HepG2 (cell line): ENCODE data around the gene RNF222. TPM values are rescaled to one million over a fixed set of nuclear protein-coding genes. Genes with fewer than 3 reads are reported as not detected.

Source experiments
- ATAC-seq: fragments of 200-7000 bp; cut with Tn5 transposase; 3 replicates; pipeline ENCODE4 v1.9.1; 2020; ENCODE audit warnings: mild to moderate bottlenecking, moderate library complexity
- BruUV-seq: library from RNA; stranded (reverse); fragments of 400-500 nt; replicated peaks from 2 replicates; lab custom pipeline; 2021; lab: Mats Ljungman, UMichigan
- CTCF ChIA-PET: fragments of 300-600 bp; formaldehyde crosslinking; extraction: SDS; loops from one replicate; lab custom pipeline; 2021; ENCODE audit warnings: low total read pairs, inconsistent platforms, low intra/inter-chr PET ratio; lab: Yijun Ruan, JAX
- POLR2A ChIA-PET: fragments of 350-600 bp; sonication (Branson Sonifier 250); formaldehyde crosslinking; loops from one replicate; lab custom pipeline; 2020; ENCODE audit warnings: antibody characterized with exemption, inconsistent platforms; lab: Yijun Ruan, JAX
- DNase-seq: peaks from one replicate; pipeline ENCODE4 v3.0.0-alpha.2; 2015; ENCODE audit warnings: low spot score
- FAIRE-seq: peaks from 3 replicates; lab custom pipeline; 2011; peaks lifted over from hg19 to GRCh38; lab: Jason Lieb, UNC
- H2AFZ ChIP-seq: one replicate; pipeline ENCODE4 v1.6.1; 2011; ENCODE audit warnings: low read length, inconsistent platforms
- H3K27ac ChIP-seq: fragments of 300-600 bp; 3 replicates; pipeline ENCODE4 v1.8.0; 2011; ENCODE audit warnings: mixed run types, mild to moderate bottlenecking, mixed read lengths, low read length, inconsistent platforms; ENCODE audit not compliant: insufficient read depth; ENCODE audit errors: extremely low read length
- H3K27me3 ChIP-seq, 2 experiments: fragments of 200-600 bp in 1 of 2; 2 replicates in 1 of 2; 3 replicates in 1 of 2; pipeline versions ENCODE4 v1.6.0 to v1.8.0; 2011; ENCODE audit warnings: low read length in 2 of 2, mild to moderate bottlenecking in 2 of 2, moderate library complexity in 2 of 2, inconsistent platforms in 1 of 2; ENCODE audit not compliant: insufficient read depth in 2 of 2, control insufficient read depth in 1 of 2
- H3K36me3 ChIP-seq, 2 experiments: fragments of 200-600 bp in 1 of 2; replicated peaks in 1 of 2; 2 replicates in 1 of 2; 3 replicates in 1 of 2; pipeline versions ENCODE4 v1.5.1 to v1.8.0; 2011; ENCODE audit warnings: low read length in 2 of 2, inconsistent platforms in 1 of 2; ENCODE audit not compliant: insufficient read depth in 2 of 2, control insufficient read depth in 1 of 2
- H3K4me1 ChIP-seq: 2 replicates; pipeline ENCODE4 v1.5.1; 2012; ENCODE audit warnings: low read length, inconsistent platforms; ENCODE audit not compliant: insufficient read depth
- H3K4me2 ChIP-seq: 2 replicates; pipeline ENCODE4 v1.6.0; 2011; ENCODE audit warnings: low read depth, low read length, inconsistent platforms
- H3K4me3 ChIP-seq, 3 experiments: fragments of 200-600 bp in 1 of 3; sonication (generic), shearing (Covaris generic) in 1 of 3; replicated peaks in 1 of 3; 2 replicates each; pipeline ENCODE4 v1.5.1; 2011 to 2016; ENCODE audit warnings: low read length in 3 of 3, inconsistent platforms in 2 of 3, low read depth in 2 of 3, mild to moderate bottlenecking in 2 of 3, control low read depth in 1 of 3, mixed read lengths in 1 of 3; ENCODE audit not compliant: insufficient read depth in 1 of 3
- H3K79me2 ChIP-seq: one replicate; pipeline ENCODE4 v1.6.1; 2011; ENCODE audit warnings: low read length, inconsistent platforms; ENCODE audit not compliant: insufficient read depth
- H3K9ac ChIP-seq: 2 replicates; pipeline ENCODE4 v1.6.0; 2011; ENCODE audit warnings: mild to moderate bottlenecking, low read depth, low read length, inconsistent platforms; ENCODE audit not compliant: insufficient read depth
- H3K9me3 ChIP-seq: 2 replicates; pipeline ENCODE4 v1.5.1; 2012; ENCODE audit warnings: mild to moderate bottlenecking, low read length
- H4K20me1 ChIP-seq: 2 replicates; pipeline ENCODE4 v1.6.0; 2011; ENCODE audit warnings: inconsistent platforms, mild to moderate bottlenecking, low read length, moderate library complexity; ENCODE audit not compliant: insufficient read depth
- BCL6 ChIP-seq: IDR thresholded peaks from 2 replicates; pipeline ENCODE4 v1.6.1; 2016; ENCODE audit warnings: missing genetic modification reagents, missing compliant biosample characterization
- BRD4 ChIP-seq: sonication (generic); formaldehyde crosslinking; IDR thresholded peaks from 2 replicates; pipeline ENCODE4 v1.4.0; 2020; ENCODE audit warnings: missing genetic modification reagents
- FOXO1 ChIP-seq: sonication (generic); formaldehyde crosslinking; IDR thresholded peaks from 2 replicates; pipeline ENCODE4 v1.4.0; 2020; ENCODE audit warnings: missing genetic modification reagents
- GLI4 ChIP-seq: sonication (generic); formaldehyde crosslinking; IDR thresholded peaks from 2 replicates; pipeline ENCODE4 v1.5.1; 2020; ENCODE audit warnings: missing genetic modification reagents, mild to moderate bottlenecking, moderate library complexity, borderline replicate concordance
- HMG20A ChIP-seq: IDR thresholded peaks from 2 replicates; pipeline ENCODE4 v1.6.1; 2016; ENCODE audit warnings: borderline replicate concordance
- HNRNPUL1 ChIP-seq: fragments of 200-400 bp; formaldehyde crosslinking; IDR thresholded peaks from 2 replicates; pipeline ENCODE4 v1.6.1; 2017; ENCODE audit warnings: low read depth, mild to moderate bottlenecking, low read length, moderate library complexity
- MTA1 ChIP-seq: sonication (generic); formaldehyde crosslinking; IDR thresholded peaks from 2 replicates; pipeline ENCODE4 v1.4.0; 2020; ENCODE audit warnings: missing genetic modification reagents, mild to moderate bottlenecking, borderline replicate concordance
- NR0B2 ChIP-seq: sonication (generic); formaldehyde crosslinking; IDR thresholded peaks from 2 replicates; pipeline ENCODE4 v1.4.0; 2020; ENCODE audit warnings: mild to moderate bottlenecking, missing genetic modification reagents
- PLRG1 ChIP-seq: fragments of 450-650 bp; conservative IDR thresholded peaks from 2 replicates; pipeline ENCODE4 v1.6.1; 2016
- RFX3 ChIP-seq: IDR thresholded peaks from 2 replicates; pipeline ENCODE4 v1.6.1; 2016; ENCODE audit warnings: missing biosample characterization, missing genetic modification reagents
- SMARCC2 ChIP-seq: fragments of 450-650 bp; IDR thresholded peaks from 2 replicates; pipeline ENCODE4 v1.6.1; 2017; ENCODE audit warnings: antibody characterized with exemption, mild to moderate bottlenecking
- SPEN ChIP-seq: sonication (generic); formaldehyde crosslinking; IDR thresholded peaks from 2 replicates; pipeline ENCODE4 v1.5.1; 2020; ENCODE audit warnings: low read depth, mild to moderate bottlenecking, missing genetic modification reagents
- YEATS4 ChIP-seq: sonication (generic); formaldehyde crosslinking; IDR thresholded peaks from 2 replicates; pipeline ENCODE4 v1.4.0; 2020; ENCODE audit warnings: missing genetic modification reagents, borderline replicate concordance
- ZKSCAN8 ChIP-seq: IDR thresholded peaks from 2 replicates; pipeline ENCODE4 v1.6.1; 2016; ENCODE audit warnings: borderline replicate concordance, missing genetic modification reagents, missing compliant biosample characterization
- ZNF333 ChIP-seq: sonication (generic); formaldehyde crosslinking; IDR thresholded peaks from 2 replicates; pipeline ENCODE4 v1.4.0; 2020; ENCODE audit warnings: mild to moderate bottlenecking, missing genetic modification reagents, borderline replicate concordance
- ZNF383 ChIP-seq: sonication (generic); formaldehyde crosslinking; IDR thresholded peaks from 2 replicates; pipeline ENCODE4 v1.4.0; 2020; ENCODE audit warnings: missing genetic modification reagents, mild to moderate bottlenecking, borderline replicate concordance
- ZNF562 ChIP-seq: sonication (generic); formaldehyde crosslinking; IDR thresholded peaks from 2 replicates; pipeline ENCODE4 v1.8.0; 2022; ENCODE audit warnings: missing genetic modification reagents, borderline replicate concordance
- ZNF629 ChIP-seq: sonication (generic); formaldehyde crosslinking; conservative IDR thresholded peaks from 2 replicates; pipeline ENCODE4 v1.5.0; 2020; ENCODE audit warnings: missing genetic modification reagents
- WGBS: methylation state at CpG from one replicate; pipeline ENCODE4 v1.1.6; 2017; ENCODE audit warnings: low lambda C conversion rate; 5-methylcytosine and 5-hydroxymethylcytosine counted together
- in situ Hi-C: cut with HindIII; loops from 2 replicates; pipeline ENCODE4 v1.10.0; 2017; ENCODE audit warnings: low pct_unique_long_range_greater_than_20kb; ENCODE audit not compliant: extremely low pct_ligation_motif_present
- intact Hi-C: fragments of 100-400 bp; cut with micrococcal nuclease; formaldehyde crosslinking; loops from one replicate; pipeline ENCODE4 v1.10.0; 2022; ENCODE audit not compliant: unreplicated experiment
- polyA plus RNA-seq, 8 experiments: library from polyadenylated mRNA; depleted of rRNA in 3 of 8; stranded (reverse) in 7 of 8; unstranded in 1 of 8; fragments of >200 nt; fragmentation: Illumina TruSeq in 4 of 8; extraction: Trizol in 4 of 8; gene quantifications; 2 replicates each; pipeline versions ENCODE4 v1.2.1 to v1.2.3, GENCODE V29; 2011 to 2016; ENCODE audit warnings: low read depth in 4 of 8, missing spikeins in 1 of 8, mixed read lengths in 1 of 8; ENCODE audit not compliant: insufficient read depth in 1 of 8
- total RNA-seq, 5 experiments: library from RNA; depleted of rRNA; stranded (reverse); fragments of >200 nt; fragmentation: Illumina TruSeq; extraction: Trizol; gene quantifications; 2 replicates each; pipeline ENCODE4 v1.2.3, GENCODE V29; 2016; ENCODE audit warnings: low read depth in 1 of 5
- TF ChIP-seq, protein P1 (sequence below): conservative IDR thresholded peaks from 2 replicates; pipeline ENCODE4 v1.6.1; 2018; ENCODE audit warnings: missing genetic modification reagents

Gene RNF222
- total and polyA plus RNA-seq, 2 of the 13 experiments (the other 11 are each of a cell fraction or from before 2014, with no cell fraction given): not detected

DNA sequence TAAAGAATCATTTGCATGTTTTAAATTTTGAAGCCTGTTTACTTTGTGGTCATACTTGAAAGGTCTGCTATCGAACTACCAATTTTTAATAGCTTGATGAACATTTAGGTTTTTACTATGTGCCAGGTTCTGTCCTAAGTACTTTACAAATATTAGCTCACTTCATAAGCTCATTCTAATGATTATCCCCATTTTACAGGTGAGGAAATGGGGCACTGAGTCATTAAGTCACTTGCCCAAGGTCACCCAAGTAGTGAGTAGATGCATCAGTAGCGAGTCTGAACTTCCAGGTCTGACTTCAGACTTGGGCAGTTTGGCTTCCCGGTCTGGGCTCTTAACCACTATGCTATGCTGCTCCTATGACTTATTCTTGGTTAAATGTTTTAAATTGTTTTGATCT is 42.1 kb upstream of the RNF222 start:
- H3K9ac ChIP-seq: no peak overlapping the region
- no peaks in the 10 kb centered on the region; a peak in 1 of 5 replicates for H3K27me3 ChIP-seq
- H3K4me3 ChIP-seq: no peak overlapping the region
- TF ChIP-seq ZNF629 (CRISPR knock-in tag): peak; percentile 69
- no peak for TF ChIP-seq ZNF562 (CRISPR knock-in tag)
- TF ChIP-seq SMARCC2: no peak
- H4K20me1 ChIP-seq: peaks cover 41% of the 10 kb centered on the region
- CTCF ChIA-PET: interaction anchor here (0.6 kb wide), 1 partner anchor 21 kb away, joined by 3 read pairs; no protein-coding TSS in a partner anchor
- WGBS: 94% methylated on average over 3 of the region's 3 CpGs
- no peak overlapping the region for H2AFZ ChIP-seq
- no peaks in the 10 kb centered on the region for H3K9me3 ChIP-seq
- H3K4me2 ChIP-seq: no peak overlapping the region
- peaks cover 70% of the 10 kb centered on the region for H3K4me1 ChIP-seq
- in situ Hi-C loops: no loop called here
- peaks cover 80% of the 10 kb centered on the region for H3K79me2 ChIP-seq
- H3K27ac ChIP-seq: no peak overlapping the region
- POLR2A ChIA-PET: no interaction called here
- peaks cover 3 to 24% of the 10 kb centered on the region in 2 experiments; a peak in 4 of 5 replicates for H3K36me3 ChIP-seq
- FAIRE-seq (no peak), ATAC-seq (no peak), DNase-seq (no peak)
- BruUV-seq: no TSS peak
- intact Hi-C loops: loop anchor here (10.0 kb wide), 1 partner anchor 55 kb away; the partner anchor contains the start of gene RPL26

GRCh38 chr17:8438441-8438840 is 40.8 kb upstream of the RNF222 start:
- DNase-seq: no peak
- H3K4me1 ChIP-seq: peaks cover 59% of the 10 kb centered on the region
- intact Hi-C loops: loop anchor here (10.0 kb wide), 1 partner anchor 54 kb away; the partner anchor contains the start of gene RPL26
- no peak for TF ChIP-seq BCL6 (CRISPR knock-in tag)
- TF ChIP-seq YEATS4: no peak
- no peak for TF ChIP-seq ZNF333
- TF ChIP-seq, protein P1, sequence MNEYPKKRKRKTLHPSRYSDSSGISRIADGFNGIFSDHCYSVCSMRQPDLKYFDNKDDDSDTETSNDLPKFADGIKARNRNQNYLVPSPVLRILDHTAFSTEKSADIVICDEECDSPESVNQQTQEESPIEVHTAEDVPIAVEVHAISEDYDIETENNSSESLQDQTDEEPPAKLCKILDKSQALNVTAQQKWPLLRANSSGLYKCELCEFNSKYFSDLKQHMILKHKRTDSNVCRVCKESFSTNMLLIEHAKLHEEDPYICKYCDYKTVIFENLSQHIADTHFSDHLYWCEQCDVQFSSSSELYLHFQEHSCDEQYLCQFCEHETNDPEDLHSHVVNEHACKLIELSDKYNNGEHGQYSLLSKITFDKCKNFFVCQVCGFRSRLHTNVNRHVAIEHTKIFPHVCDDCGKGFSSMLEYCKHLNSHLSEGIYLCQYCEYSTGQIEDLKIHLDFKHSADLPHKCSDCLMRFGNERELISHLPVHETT (CRISPR knock-in tag): no peak
- TF ChIP-seq ZKSCAN8: no peak
- TF ChIP-seq HNRNPUL1: no peak
- no peak for TF ChIP-seq ZNF383 (CRISPR knock-in tag)
- no peak for TF ChIP-seq PLRG1
- TF ChIP-seq MTA1: no peak
- TF ChIP-seq RFX3 (CRISPR knock-in tag): no peak
- TF ChIP-seq HMG20A: no peak
- TF ChIP-seq SPEN (CRISPR knock-in tag): no peak
- no peak for TF ChIP-seq GLI4 (CRISPR knock-in tag)
- TF ChIP-seq NR0B2: no peak
- no peak for TF ChIP-seq FOXO1 (CRISPR knock-in tag)
- TF ChIP-seq BRD4 (CRISPR knock-in tag): no peak
- no peak for TF ChIP-seq ZNF562 (CRISPR knock-in tag)

More at GRCh38 chr17:8438441-8438840, 40.8 kb upstream of the RNF222 start:
- H3K4me2 ChIP-seq: peak overlapping the region; percentile 73
- ChIA-PET CTCF (interaction anchor here (0.8 kb wide), 1 partner anchor 28 kb away, joined by 3 read pairs; no protein-coding TSS in a partner anchor), POLR2A (interaction anchor here (2.1 kb wide), 1 partner anchor 18 kb away, joined by 10 read pairs; no protein-coding TSS in a partner anchor)
- no peaks in the 10 kb centered on the region for H3K9me3 ChIP-seq
- 91% methylated on average over 5 of the region's 5 CpGs for WGBS
- ATAC-seq (no peak), FAIRE-seq (no peak)
- H3K36me3 ChIP-seq: peaks cover 0 to 13% of the 10 kb centered on the region in 2 experiments; a peak in 2 of 5 replicates
- H3K27ac ChIP-seq: no peak overlapping the region
- in situ Hi-C loops: no loop called here
- H4K20me1 ChIP-seq: peaks cover 35% of the 10 kb centered on the region
- no peaks in the 10 kb centered on the region; a peak in 1 of 5 replicates for H3K27me3 ChIP-seq
- no TSS peak for BruUV-seq
- no peak overlapping the region for H3K9ac ChIP-seq
- no peak overlapping the region for H3K4me3 ChIP-seq
- no peak overlapping the region for H2AFZ ChIP-seq
- peaks cover 72% of the 10 kb centered on the region for H3K79me2 ChIP-seq
